Coronary artery (tissue), 2 donors: ENCODE measurements around the gene MAST2.
"Not testable (repeated sequence)": the region's sequence is repeated elsewhere in the genome, so short reads cannot be mapped to it uniquely, and the experiment has no call there.

Source experiments
- DNase-seq: peaks from one replicate; pipeline ENCODE4 v3.0.0-alpha.2; 2017; ENCODE audit warnings: low spot score
- H3K27ac ChIP-seq, 2 donors: fragments of 200-600 bp; sonication (generic); one replicate each; pipeline ENCODE4 v1.5.1; 2016 to 2019
- H3K4me3 ChIP-seq: fragments of 200-600 bp; sonication (generic); 2 replicates; pipeline ENCODE4 v1.5.1; 2016; ENCODE audit warnings: mild to moderate bottlenecking, moderate library complexity
- CTCF ChIP-seq: fragments of 200-600 bp; sonication (generic); IDR thresholded peaks from one replicate; pipeline ENCODE4 v1.5.1; 2019; ENCODE audit warnings: antibody characterized with exemption

Gene MAST2

DNA sequence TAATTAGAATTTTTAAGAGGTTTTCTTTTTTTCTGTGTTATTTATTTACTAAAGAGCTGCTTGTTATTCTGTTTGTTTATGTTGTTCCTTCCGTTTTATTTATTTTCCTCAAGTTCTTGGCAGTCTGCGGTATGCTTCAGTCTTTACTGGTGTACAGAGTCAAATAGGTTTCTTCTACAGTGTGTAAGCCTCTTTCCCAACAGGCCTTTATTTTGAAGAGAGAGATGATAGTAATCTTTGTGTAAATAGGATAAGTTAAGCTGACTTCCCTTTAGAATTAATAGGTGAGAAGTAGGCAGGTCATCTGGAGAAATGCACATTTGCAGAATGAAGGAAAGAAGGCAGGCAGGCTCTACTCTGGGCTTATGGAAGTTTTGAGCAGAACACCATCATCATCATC is 23.8 kb downstream of the MAST2 start:
- TF ChIP-seq CTCF, result no peak
- no peak overlapping the region for H3K27ac ChIP-seq
- DNase-seq, result no peak
- no peak overlapping the region for H3K4me3 ChIP-seq

DNA sequence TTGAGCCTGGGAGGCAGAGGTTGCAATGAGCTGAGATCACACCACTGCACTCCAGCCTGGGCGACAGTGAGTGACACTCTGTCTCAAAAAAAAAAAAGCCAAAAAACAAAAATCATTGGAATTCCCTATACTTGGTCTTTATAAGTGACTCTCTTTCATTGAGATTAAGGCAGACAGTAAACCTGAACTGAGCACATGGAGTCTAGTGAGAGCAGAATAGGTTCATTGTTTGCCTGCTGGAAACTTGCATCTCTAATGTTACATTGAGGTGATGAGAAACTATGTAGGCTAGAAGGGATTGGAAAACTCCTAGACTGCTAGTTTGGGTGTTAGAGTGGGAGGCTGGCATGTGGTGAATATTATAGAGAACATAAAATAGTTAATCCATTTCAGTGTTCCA is 25.4 kb downstream of the MAST2 start:
- no peak for DNase-seq
- Histone ChIP-seq H3K27ac (no peak overlapping the region), H3K4me3 (no peak overlapping the region)
- TF ChIP-seq CTCF, result no peak

DNA sequence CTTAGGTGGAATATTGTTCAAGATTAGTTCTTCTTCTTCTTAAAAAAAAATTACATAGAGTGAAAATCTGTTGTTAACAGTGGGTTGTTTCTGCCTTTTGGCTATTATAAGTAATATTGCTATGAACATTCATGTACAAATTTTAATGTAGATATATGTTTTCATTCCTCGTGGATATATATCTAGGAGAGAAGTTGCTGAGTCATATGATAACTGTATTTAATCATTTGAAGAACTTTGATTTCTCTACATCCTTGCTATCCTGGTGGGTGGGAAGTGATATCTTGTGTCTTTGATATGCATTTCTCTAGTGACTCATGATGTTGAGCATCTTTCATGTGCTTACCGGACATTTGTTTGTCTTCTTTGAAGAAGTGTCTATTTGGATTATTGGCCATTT is 29.9 kb downstream of the MAST2 start:
- no peak for TF ChIP-seq CTCF
- no peak overlapping the region for H3K27ac ChIP-seq
- no peak overlapping the region for H3K4me3 ChIP-seq
- no peak for DNase-seq

DNA sequence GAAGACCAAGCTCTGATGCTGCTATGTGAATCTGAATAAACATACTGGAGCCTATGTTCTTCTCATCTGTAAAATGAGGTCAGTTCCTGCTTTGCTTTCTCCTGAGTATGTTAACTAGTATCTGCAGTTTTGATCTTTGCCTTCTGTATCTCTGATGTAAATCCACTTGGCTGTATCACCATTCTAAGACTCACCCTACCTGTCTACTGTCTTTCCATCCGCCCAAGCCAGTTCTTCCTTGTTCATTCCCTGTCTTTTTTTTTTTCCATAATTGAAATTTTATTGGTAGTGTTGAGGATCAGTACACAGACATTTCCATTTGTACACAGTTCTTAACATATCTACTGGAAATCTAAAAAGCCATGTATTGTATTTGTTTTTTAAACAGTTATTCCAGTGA is 31.3 kb downstream of the MAST2 start:
- Histone ChIP-seq H3K4me3 (no peak overlapping the region), H3K27ac (no peak overlapping the region)
- DNase-seq, result no peak
- no peak for TF ChIP-seq CTCF

GRCh38 chr1:45836451-45836850 is 33.0 kb downstream of the MAST2 start:
- no peak overlapping the region for H3K4me3 ChIP-seq
- DNase-seq, result no peak
- TF ChIP-seq CTCF, result no peak
- H3K27ac ChIP-seq, result no peak overlapping the region

DNA sequence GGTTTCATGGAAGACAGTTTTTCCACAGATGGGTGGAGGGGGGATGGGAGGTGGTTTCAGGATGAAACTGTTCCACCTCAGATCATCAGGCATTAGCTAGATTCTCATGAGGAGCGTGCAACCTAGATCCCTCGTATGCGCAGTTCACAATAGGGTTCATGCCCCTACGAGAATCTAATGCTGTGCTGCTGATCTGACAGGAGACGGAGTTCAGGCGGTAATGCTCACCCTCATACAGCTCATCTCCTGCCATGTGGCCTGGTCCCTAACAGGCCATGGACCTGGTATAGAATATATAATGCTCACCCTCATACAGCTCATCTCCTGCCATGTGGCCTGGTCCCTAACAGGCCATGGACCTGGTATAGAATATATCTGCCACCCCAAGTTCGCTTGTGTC is 33.4 kb downstream of the MAST2 start:
- H3K4me3 ChIP-seq, DNase-seq, H3K27ac ChIP-seq: not testable (repeated sequence)

- H3K4me3 ChIP-seq, H3K27ac ChIP-seq, DNase-seq: not testable (repeated sequence)
These were observed 34.9 kb downstream of the MAST2 start for GRCh38 chr1:45838322-45838721.

DNA sequence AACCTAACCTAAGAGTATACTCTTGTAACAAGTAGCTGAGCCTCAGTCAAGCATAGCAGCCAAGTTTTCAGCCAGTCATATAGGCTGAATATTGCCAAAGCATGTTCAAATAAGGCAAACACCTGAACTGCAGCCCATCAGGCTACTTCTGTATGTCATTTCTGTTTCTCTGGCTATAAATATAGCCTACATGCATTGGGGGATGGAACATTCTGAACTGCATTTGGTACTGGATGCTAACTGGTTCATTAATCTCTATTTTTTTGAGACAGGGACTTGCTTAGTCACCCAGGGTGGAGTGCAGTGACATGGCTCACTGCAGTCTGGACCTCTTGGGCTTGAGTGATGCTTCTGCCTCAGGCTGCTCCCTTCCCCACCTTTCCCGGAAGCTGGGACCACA is 37.3 kb downstream of the MAST2 start:
- no peak overlapping the region for H3K4me3 ChIP-seq
- no peak for TF ChIP-seq CTCF
- H3K27ac ChIP-seq, result no peak overlapping the region
- DNase-seq, result no peak
